ENCODE data around the gene SUGP1.
"Not testable (repeated sequence)": the region's sequence is repeated elsewhere in the genome, so short reads cannot be mapped to it uniquely, and the experiment has no call there.

SUGP1 gene

GRCh38 chr19:19262190-19263057 lies 57.9 kb downstream of the SUGP1 start:
- DNase-seq (ENCODE audit: low read depth) = no peak

- no peak for DNase-seq (ENCODE audit: low read depth)
Observed at GRCh38 chr19:19261350-19262189, 58.7 kb downstream of the SUGP1 start.

- DNase-seq (ENCODE audit: low read depth) = no peak
Observed at GRCh38 chr19:19260417-19261214, 59.7 kb downstream of the SUGP1 start.

- DNase-seq (ENCODE audit: low read depth) = peak; percentile 31
Observed at GRCh38 chr19:19259741-19260140, 60.6 kb downstream of the SUGP1 start.

GRCh38 chr19:19258589-19259338 lies 61.5 kb downstream of the SUGP1 start:
- no peak for DNase-seq (ENCODE audit: low read depth)

DNA sequence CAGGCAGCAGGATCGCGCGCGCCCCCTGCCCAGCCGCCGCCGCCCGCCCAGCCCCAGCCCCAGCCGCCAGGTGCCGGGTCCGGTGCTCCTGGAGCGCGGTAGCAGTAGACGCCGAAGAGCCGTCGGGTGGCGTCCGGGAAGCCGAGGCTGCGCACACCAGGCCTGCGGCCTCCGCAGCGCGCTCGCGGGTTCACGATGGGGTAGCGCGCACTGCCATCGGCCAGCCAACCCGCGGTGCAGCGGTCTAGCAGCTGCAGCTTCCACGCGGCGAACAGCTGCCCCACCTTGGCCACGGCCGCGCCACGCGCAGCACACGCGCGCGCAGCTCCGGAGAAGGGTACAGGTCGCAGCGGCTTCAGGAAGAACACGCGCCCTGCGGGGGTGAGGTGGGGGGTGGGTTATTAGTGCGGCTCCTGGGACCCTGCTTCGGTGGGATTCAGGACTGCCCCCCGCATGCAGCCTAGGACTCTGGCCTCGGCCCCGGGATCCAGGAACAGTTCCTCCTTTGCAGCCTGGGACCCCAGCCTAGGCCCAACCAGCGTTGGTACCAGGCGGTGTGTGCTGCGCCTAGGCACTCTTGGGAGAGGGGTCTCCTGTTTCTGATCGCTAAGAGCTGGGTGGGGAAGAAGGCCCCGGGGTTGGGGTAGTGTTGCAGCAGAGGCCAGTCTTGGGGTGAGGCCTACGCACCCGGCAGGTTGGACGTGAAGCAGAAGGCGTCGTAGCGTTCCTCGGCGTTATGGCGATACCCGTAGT lies 62.3 kb downstream of the SUGP1 start:
- DNase-seq (ENCODE audit: low read depth) = no peak

- DNase-seq (ENCODE audit: low read depth) = no peak
Observed at GRCh38 chr19:19257137-19257536, 63.2 kb downstream of the SUGP1 start.

DNA sequence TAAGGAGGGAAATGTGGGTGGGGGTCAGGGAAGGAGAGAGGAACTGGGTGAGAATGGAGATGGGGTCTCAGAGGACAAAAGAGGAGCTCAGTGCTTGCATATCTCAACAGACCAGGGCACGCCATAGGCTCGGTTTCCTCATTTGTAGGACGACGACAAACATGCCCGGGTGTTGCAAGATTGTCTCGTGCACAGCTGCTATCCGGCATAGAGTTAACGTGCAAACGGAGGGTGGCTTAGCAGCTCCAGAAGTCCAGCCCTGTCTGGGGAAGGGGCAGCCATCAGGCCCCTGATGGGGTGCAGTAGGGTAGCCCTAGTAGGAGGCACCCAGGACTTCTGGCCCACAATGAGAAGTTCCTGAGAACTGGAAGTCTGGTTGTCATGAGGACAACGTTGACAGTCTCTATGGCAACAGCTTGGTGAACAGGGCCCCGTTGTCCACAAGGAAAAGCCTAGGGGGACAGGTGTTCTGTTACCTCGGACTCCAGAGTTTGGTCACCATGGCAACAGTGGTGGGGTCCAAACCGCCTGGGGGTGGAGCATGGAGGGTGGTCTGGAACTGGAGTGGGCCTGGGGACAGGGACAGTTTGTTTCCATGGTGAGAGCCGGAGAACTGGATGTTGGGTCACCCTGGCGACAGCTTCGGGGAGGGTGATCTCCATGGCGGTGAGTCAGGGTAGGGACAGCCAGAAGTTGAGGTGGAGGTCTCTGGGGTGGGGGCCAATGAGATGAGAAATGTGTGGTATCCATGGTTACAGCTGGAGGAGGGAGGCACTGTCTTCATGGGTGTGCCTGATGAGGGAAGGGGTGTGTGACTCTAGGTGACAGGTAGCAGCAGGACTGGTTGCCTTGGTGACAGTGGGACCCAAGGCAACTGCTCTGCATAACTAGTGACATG lies 64.0 kb downstream of the SUGP1 start:
- no peak for DNase-seq (ENCODE audit: low read depth)

GRCh38 chr19:19253409-19253808 lies 66.9 kb downstream of the SUGP1 start:
- not testable (repeated sequence) for DNase-seq (ENCODE audit: low read depth)

GRCh38 chr19:19250196-19250801 lies 70.0 kb downstream of the SUGP1 start:
- DNase-seq (ENCODE audit: low read depth) = no peak

- DNase-seq (ENCODE audit: low read depth) = no peak
Observed at GRCh38 chr19:19240476-19240875, 79.8 kb downstream of the SUGP1 start.

DNA sequence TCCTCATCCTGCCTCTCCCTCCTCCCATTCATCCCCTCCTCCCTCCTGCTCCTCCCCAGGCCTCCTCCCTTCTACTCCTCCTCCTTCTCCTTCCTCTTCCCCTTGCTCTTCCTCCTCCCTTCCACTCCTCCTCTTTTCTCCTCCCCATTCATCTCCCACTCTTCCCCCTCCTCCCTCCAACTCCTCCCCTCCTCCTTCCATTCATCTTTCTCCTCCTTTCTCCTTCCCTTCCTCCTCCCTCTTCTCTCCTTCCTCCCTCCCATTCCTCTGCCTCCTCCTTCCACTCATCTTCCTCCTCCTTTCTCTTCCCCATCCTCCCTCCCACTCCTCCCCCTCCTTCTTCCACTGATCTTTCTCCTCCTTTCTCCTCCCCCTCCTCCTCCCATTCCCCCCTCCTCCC lies 80.6 kb downstream of the SUGP1 start:
- no peak for DNase-seq (ENCODE audit: low read depth)

GRCh38 chr19:19238126-19238894 lies 82.0 kb downstream of the SUGP1 start:
- DNase-seq (ENCODE audit: low read depth) = no peak

DNA sequence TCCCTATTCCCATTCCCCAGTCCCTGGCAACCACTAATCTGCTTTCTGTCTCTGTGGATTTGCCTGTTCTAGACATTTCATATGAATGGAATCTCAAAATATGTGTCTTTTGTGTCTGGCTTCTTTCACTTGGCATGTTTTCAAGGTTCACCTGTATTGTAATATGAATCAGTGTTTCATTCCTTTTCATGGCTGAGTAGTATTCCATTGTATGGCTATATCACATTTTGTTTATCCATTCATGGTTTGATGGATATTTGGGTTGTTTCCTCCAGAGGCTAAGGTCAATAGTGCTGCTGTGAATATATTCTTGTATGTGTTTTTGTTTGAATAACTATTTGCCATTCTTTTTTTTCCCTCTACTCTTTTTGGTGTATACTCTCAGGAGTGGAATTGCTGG lies 84.1 kb downstream of the SUGP1 start:
- DNase-seq (ENCODE audit: low read depth) = no peak

- no peak for DNase-seq (ENCODE audit: low read depth)
Observed at GRCh38 chr19:19234220-19234816, 86.0 kb downstream of the SUGP1 start.

- no peak for DNase-seq (ENCODE audit: low read depth)
Observed at GRCh38 chr19:19232261-19232721, 88.0 kb downstream of the SUGP1 start.

DNA sequence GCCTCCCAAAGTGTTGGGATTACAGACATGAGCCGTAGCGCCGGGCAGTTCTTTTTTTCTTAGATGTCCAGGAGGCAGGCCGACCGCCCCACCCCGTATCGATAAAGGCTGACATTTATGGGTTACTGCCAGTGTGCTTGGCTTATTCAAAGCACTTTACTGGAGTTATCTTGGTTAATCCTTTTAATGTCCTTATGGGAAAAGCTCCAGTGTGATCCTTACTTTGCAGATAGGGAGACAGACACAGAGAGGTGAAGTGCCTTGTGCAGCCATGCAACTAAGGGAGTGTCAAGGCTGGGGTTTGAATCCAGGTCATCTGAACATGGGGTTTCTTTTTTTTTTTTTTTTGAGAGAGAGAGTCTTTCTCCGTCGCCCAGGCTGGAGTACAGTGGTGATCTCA lies 89.3 kb downstream of the SUGP1 start:
- no peak for DNase-seq (ENCODE audit: low read depth)

GRCh38 chr19:19229701-19230100 lies 90.6 kb downstream of the SUGP1 start:
- DNase-seq (ENCODE audit: low read depth) = no peak
